HepG2 (cell line): Measurements from ENCODE around the gene HES7. TPM values are rescaled to one million over a fixed set of nuclear protein-coding genes. Genes with fewer than 3 reads are reported as not detected.

Experiments
- BHLHE40 ChIP-seq: IDR thresholded peaks from 2 replicates; pipeline ENCODE4 v1.6.1; 2011; ENCODE audit warnings: low read length, improper control_type of control experiment
- ELF4 ChIP-seq: sonication (generic); formaldehyde crosslinking; IDR thresholded peaks from 2 replicates; pipeline ENCODE4 v1.5.0; 2020; ENCODE audit warnings: missing genetic modification reagents, mild to moderate bottlenecking, moderate library complexity, borderline replicate concordance
- FOXK2 ChIP-seq: fragments of 450-650 bp; IDR thresholded peaks from 2 replicates; pipeline ENCODE4 v1.6.1; 2016
- MAZ ChIP-seq, 2 experiments: sonication (generic) in 1 of 2; formaldehyde crosslinking in 1 of 2; IDR thresholded peaks; 2 replicates each; pipeline versions ENCODE4 v1.5.0 to v1.6.1; 2012 to 2020; ENCODE audit warnings: low read depth in 2 of 2, mild to moderate bottlenecking in 2 of 2, borderline replicate concordance in 1 of 2, improper control_type of control experiment in 1 of 2, low read length in 1 of 2, missing genetic modification reagents in 1 of 2, moderate library complexity in 1 of 2
- MED13 ChIP-seq: sonication (generic); formaldehyde crosslinking; IDR thresholded peaks from 2 replicates; pipeline ENCODE4 v1.5.0; 2020; ENCODE audit warnings: missing genetic modification reagents
- NAIF1 ChIP-seq: sonication (generic); formaldehyde crosslinking; IDR thresholded peaks from 2 replicates; pipeline ENCODE4 v1.5.0; 2020; ENCODE audit warnings: mild to moderate bottlenecking, missing genetic modification reagents, borderline replicate concordance
- REST ChIP-seq, 2 experiments: IDR thresholded peaks; 2 replicates each; pipeline ENCODE4 v1.6.1; 2011 to 2012; ENCODE audit warnings: low read length in 2 of 2, borderline replicate concordance in 1 of 2, low read depth in 1 of 2, mild to moderate bottlenecking in 1 of 2, moderate library complexity in 1 of 2
- SCMH1 ChIP-seq: sonication (generic); formaldehyde crosslinking; IDR thresholded peaks from 2 replicates; pipeline ENCODE4 v1.9.0; 2021; ENCODE audit warnings: missing genetic modification reagents, mild to moderate bottlenecking, borderline replicate concordance
- SMAD3 ChIP-seq: sonication (generic); formaldehyde crosslinking; IDR thresholded peaks from 2 replicates; pipeline ENCODE4 v1.4.0; 2020; ENCODE audit warnings: missing genetic modification reagents
- SMARCE1 ChIP-seq: fragments of 450-650 bp; IDR thresholded peaks from 2 replicates; pipeline ENCODE4 v1.6.1; 2017; ENCODE audit warnings: borderline replicate concordance
- U2AF1 ChIP-seq: fragments of 200-400 bp; formaldehyde crosslinking; optimal IDR thresholded peaks from 2 replicates; pipeline ENCODE3; 2017; ENCODE audit warnings: mild to moderate bottlenecking, low read depth, low read length
- ZBTB7A ChIP-seq: sonication (generic); formaldehyde crosslinking; IDR thresholded peaks from 2 replicates; pipeline ENCODE4 v1.8.0; 2022; ENCODE audit warnings: mild to moderate bottlenecking, missing genetic modification reagents
- ZFX ChIP-seq: sonication (generic); formaldehyde crosslinking; IDR thresholded peaks from 2 replicates; pipeline ENCODE4 v1.4.0; 2020; ENCODE audit warnings: mild to moderate bottlenecking, low read depth, missing genetic modification reagents, moderate library complexity
- ZMYM3 ChIP-seq: sonication (generic); formaldehyde crosslinking; IDR thresholded peaks from 2 replicates; pipeline ENCODE4 v1.5.1; 2020; ENCODE audit warnings: mild to moderate bottlenecking, missing genetic modification reagents
- polyA plus RNA-seq, 8 experiments: library from polyadenylated mRNA; depleted of rRNA in 3 of 8; stranded (reverse) in 7 of 8; unstranded in 1 of 8; fragments of >200 nt; fragmentation: Illumina TruSeq in 4 of 8; extraction: Trizol in 4 of 8; gene quantifications; 2 replicates each; pipeline versions ENCODE4 v1.2.1 to v1.2.3, GENCODE V29; 2011 to 2016; ENCODE audit warnings: low read depth in 4 of 8, missing spikeins in 1 of 8, mixed read lengths in 1 of 8; ENCODE audit not compliant: insufficient read depth in 1 of 8
- total RNA-seq, 5 experiments: library from RNA; depleted of rRNA; stranded (reverse); fragments of >200 nt; fragmentation: Illumina TruSeq; extraction: Trizol; gene quantifications; 2 replicates each; pipeline ENCODE4 v1.2.3, GENCODE V29; 2016; ENCODE audit warnings: low read depth in 1 of 5
- TF ChIP-seq, protein P1 (sequence below): sonication (generic); formaldehyde crosslinking; IDR thresholded peaks from 2 replicates; pipeline ENCODE4 v1.5.1; 2020; ENCODE audit warnings: missing genetic modification reagents, mild to moderate bottlenecking, borderline replicate concordance
- TF ChIP-seq, protein P2 (sequence below): IDR thresholded peaks from 2 replicates; pipeline ENCODE4 v1.6.1; 2016; ENCODE audit warnings: low read depth, missing genetic modification reagents, missing compliant biosample characterization

The HES7 gene
- total and polyA plus RNA-seq, 2 of the 13 experiments (the other 11 are each of a cell fraction or from before 2014, with no cell fraction given) = not detected

DNA sequence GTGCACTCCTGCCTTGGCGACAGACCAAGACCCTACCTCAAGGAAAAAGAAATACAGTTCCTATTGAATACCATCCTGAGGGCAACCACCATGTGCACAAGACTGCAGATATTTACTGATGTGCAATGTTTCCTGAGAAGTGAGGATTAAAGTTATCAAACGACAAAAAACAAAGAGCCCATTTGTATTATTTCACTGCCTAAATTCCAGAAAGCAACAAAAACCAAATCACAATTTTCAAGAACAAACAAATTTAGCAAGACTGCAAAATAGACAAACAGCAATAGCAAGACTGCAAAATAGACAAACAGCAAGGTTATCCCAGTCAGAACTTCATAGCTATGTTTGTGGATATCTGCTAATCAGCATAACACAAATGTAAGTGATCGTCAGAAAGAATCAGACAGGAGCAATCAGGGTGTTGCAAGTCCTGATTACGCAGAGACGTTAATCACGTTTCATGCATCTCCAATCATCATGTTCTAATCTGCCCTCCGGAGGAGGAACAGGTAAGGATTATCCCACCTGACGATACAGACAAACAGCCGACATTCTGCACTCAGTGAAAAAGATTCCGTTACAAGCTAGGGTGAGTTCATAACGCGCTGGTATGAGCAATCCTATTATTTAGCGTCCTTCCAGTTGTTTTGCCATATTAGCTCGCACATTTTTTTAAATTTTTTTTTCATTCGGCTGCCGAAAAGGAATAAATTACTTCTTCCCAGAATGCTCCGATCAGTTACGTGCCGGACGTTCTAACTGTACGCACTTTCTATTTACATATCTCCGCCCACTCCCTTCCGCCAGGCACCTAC is 49.4 kb upstream of the HES7 start (continued):
- TF ChIP-seq, protein P1, sequence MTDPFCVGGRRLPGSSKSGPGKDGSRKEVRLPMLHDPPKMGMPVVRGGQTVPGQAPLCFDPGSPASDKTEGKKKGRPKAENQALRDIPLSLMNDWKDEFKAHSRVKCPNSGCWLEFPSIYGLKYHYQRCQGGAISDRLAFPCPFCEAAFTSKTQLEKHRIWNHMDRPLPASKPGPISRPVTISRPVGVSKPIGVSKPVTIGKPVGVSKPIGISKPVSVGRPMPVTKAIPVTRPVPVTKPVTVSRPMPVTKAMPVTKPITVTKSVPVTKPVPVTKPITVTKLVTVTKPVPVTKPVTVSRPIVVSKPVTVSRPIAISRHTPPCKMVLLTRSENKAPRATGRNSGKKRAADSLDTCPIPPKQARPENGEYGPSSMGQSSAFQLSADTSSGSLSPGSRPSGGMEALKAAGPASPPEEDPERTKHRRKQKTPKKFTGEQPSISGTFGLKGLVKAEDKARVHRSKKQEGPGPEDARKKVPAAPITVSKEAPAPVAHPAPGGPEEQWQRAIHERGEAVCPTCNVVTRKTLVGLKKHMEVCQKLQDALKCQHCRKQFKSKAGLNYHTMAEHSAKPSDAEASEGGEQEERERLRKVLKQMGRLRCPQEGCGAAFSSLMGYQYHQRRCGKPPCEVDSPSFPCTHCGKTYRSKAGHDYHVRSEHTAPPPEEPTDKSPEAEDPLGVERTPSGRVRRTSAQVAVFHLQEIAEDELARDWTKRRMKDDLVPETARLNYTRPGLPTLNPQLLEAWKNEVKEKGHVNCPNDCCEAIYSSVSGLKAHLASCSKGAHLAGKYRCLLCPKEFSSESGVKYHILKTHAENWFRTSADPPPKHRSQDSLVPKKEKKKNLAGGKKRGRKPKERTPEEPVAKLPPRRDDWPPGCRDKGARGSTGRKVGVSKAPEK = peak; percentile 92
- TF ChIP-seq ELF4 (peak; percentile 94), ZMYM3 (CRISPR knock-in tag) (peak; percentile 64; the same call in 1 of the 2 replicates), MED13 (CRISPR knock-in tag) (peak; percentile 96), SMAD3 (CRISPR knock-in tag) (peak; percentile 98), U2AF1 (peak; percentile 67), ZFX (CRISPR knock-in tag) (peak; percentile 44), FOXK2 (0 out of 2 replicates have a peak, but pooled peaks have one; percentile 21), BHLHE40 (peak; percentile 96), SCMH1 (no peak), NAIF1 (peak; percentile 60; the same call in 1 of the 2 replicates), MAZ (IDR thresholded peaks at IDR 0.05; ENCODE audit: borderline replicate concordance, low read depth, low read length) (0 out of 2 replicates have a peak, but pooled peaks have one; percentile 61), MAZ (CRISPR knock-in tag; IDR thresholded peaks at IDR 0.05; ENCODE audit: low read depth) (peak; percentile 89), ZBTB7A (CRISPR knock-in tag) (peak; percentile 91), SMARCE1 (no peak), REST (IDR thresholded peaks at IDR 0.05; ENCODE audit: borderline replicate concordance in 1 of 2, low read depth in 1 of 2, low read length in 2 of 2) (peak in 1 of 2 experiments; percentile 73; a peak in 1 of 4 replicates)
- TF ChIP-seq, protein P2, sequence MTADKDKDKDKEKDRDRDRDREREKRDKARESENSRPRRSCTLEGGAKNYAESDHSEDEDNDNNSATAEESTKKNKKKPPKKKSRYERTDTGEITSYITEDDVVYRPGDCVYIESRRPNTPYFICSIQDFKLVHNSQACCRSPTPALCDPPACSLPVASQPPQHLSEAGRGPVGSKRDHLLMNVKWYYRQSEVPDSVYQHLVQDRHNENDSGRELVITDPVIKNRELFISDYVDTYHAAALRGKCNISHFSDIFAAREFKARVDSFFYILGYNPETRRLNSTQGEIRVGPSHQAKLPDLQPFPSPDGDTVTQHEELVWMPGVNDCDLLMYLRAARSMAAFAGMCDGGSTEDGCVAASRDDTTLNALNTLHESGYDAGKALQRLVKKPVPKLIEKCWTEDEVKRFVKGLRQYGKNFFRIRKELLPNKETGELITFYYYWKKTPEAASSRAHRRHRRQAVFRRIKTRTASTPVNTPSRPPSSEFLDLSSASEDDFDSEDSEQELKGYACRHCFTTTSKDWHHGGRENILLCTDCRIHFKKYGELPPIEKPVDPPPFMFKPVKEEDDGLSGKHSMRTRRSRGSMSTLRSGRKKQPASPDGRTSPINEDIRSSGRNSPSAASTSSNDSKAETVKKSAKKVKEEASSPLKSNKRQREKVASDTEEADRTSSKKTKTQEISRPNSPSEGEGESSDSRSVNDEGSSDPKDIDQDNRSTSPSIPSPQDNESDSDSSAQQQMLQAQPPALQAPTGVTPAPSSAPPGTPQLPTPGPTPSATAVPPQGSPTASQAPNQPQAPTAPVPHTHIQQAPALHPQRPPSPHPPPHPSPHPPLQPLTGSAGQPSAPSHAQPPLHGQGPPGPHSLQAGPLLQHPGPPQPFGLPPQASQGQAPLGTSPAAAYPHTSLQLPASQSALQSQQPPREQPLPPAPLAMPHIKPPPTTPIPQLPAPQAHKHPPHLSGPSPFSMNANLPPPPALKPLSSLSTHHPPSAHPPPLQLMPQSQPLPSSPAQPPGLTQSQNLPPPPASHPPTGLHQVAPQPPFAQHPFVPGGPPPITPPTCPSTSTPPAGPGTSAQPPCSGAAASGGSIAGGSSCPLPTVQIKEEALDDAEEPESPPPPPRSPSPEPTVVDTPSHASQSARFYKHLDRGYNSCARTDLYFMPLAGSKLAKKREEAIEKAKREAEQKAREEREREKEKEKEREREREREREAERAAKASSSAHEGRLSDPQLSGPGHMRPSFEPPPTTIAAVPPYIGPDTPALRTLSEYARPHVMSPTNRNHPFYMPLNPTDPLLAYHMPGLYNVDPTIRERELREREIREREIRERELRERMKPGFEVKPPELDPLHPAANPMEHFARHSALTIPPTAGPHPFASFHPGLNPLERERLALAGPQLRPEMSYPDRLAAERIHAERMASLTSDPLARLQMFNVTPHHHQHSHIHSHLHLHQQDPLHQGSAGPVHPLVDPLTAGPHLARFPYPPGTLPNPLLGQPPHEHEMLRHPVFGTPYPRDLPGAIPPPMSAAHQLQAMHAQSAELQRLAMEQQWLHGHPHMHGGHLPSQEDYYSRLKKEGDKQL (CRISPR knock-in tag) = peak; percentile 91; the same call in 1 of the 2 replicates
